Neural progenitor cell (in vitro differentiated cells): ENCODE data around the gene DIABLO. TPM values are rescaled to one million over a fixed set of nuclear protein-coding genes. Genes with fewer than 3 reads are reported as not detected.

Experiments used
- DNase-seq: peaks from one replicate; pipeline ENCODE4 v3.0.0-alpha.2; 2016; ENCODE audit warnings: low spot score
- H2AFZ ChIP-seq: fragments of 200-600 bp; sonication (generic); replicated peaks from 2 replicates; pipeline ENCODE4 v1.6.1; 2016; ENCODE audit warnings: antibody characterized with exemption
- H3F3A ChIP-seq: fragments of 200-600 bp; sonication (generic); 2 replicates; pipeline ENCODE4 v1.6.1; 2016; ENCODE audit warnings: antibody characterized with exemption, low read depth
- H3K27ac ChIP-seq: fragments of 200-600 bp; sonication (generic); 2 replicates; pipeline ENCODE4 v1.5.1; 2016; ENCODE audit warnings: mild to moderate bottlenecking
- H3K27me3 ChIP-seq: fragments of 200-600 bp; sonication (generic); 2 replicates; pipeline ENCODE4 v1.6.1; 2016; ENCODE audit warnings: mild to moderate bottlenecking, moderate library complexity
- H3K36me3 ChIP-seq: fragments of 200-600 bp; sonication (generic); 2 replicates; pipeline ENCODE4 v1.5.1; 2016
- H3K4me1 ChIP-seq: fragments of 200-600 bp; sonication (generic); 2 replicates; pipeline ENCODE4 v1.6.1; 2016; ENCODE audit warnings: mixed run types
- H3K4me2 ChIP-seq: fragments of 200-600 bp; sonication (generic); 2 replicates; pipeline ENCODE4 v1.6.1; 2016
- H3K4me3 ChIP-seq: fragments of 200-600 bp; sonication (generic); 2 replicates; pipeline ENCODE4 v1.5.1; 2016
- H3K79me2 ChIP-seq: fragments of 200-600 bp; sonication (generic); 2 replicates; pipeline ENCODE4 v1.6.1; 2016; ENCODE audit warnings: low read depth
- H3K9ac ChIP-seq: fragments of 200-600 bp; sonication (generic); 2 replicates; pipeline ENCODE4 v1.6.1; 2016
- H3K9me3 ChIP-seq: fragments of 200-600 bp; sonication (generic); 2 replicates; pipeline ENCODE4 v1.5.1; 2016; ENCODE audit warnings: low read depth
- H4K20me1 ChIP-seq: fragments of 200-600 bp; sonication (generic); 2 replicates; pipeline ENCODE4 v1.6.1; 2016; ENCODE audit warnings: low read depth
- H3K27ac Mint-ChIP-seq: 3 replicates; pipeline ENCODE4 v1.8.0; 2021; ENCODE audit warnings: mixed read lengths
- H3K27me3 Mint-ChIP-seq: 2 replicates; pipeline ENCODE4 v1.8.0; 2022; ENCODE audit warnings: low read depth, mild to moderate bottlenecking, inconsistent platforms, moderate library complexity, mixed read lengths; ENCODE audit not compliant: insufficient read depth
- H3K36me3 Mint-ChIP-seq: 3 replicates; pipeline ENCODE4 v1.8.0; 2021; ENCODE audit warnings: mixed read lengths
- H3K4me1 Mint-ChIP-seq: 3 replicates; pipeline ENCODE4 v1.8.0; 2021; ENCODE audit warnings: mixed read lengths
- H3K4me3 Mint-ChIP-seq: 3 replicates; pipeline ENCODE4 v1.8.0; 2021; ENCODE audit warnings: mild to moderate bottlenecking, moderate library complexity, mixed read lengths
- H3K9me3 Mint-ChIP-seq: 3 replicates; pipeline ENCODE4 v1.8.0; 2020; ENCODE audit warnings: mixed read lengths
- EZH2 ChIP-seq: fragments of 200-600 bp; sonication (generic); IDR thresholded peaks from 2 replicates; pipeline ENCODE4 v1.6.1; 2017; ENCODE audit warnings: antibody characterized with exemption, mild to moderate bottlenecking, moderate library complexity
- EZH2phosphoT487 ChIP-seq: fragments of 200-600 bp; sonication (generic); IDR thresholded peaks from 2 replicates; pipeline ENCODE4 v1.6.1; 2017; ENCODE audit warnings: antibody characterized with exemption
- total RNA-seq: library from RNA; depleted of rRNA; stranded (reverse); fragments of >200 nt; gene quantifications from 2 replicates; pipeline ENCODE4 v1.2.3, GENCODE V29; 2015; ENCODE audit warnings: low replicate concordance
- TF ChIP-seq, protein P1 (sequence below): fragments of 200-600 bp; sonication (generic); IDR thresholded peaks from 2 replicates; pipeline ENCODE4 v1.5.1; 2017; ENCODE audit warnings: antibody characterized with exemption, mild to moderate bottlenecking

Gene DIABLO
- total RNA-seq, 1 donor from 2014 or later = 131 TPM

GRCh38 chr12:122185494-122186082, 40.3 kb downstream of the DIABLO start:
- no peaks in the 10 kb centered on the region for H3K36me3 Mint-ChIP-seq
- H3K9ac ChIP-seq = no peak overlapping the region
- H3K79me2 ChIP-seq = no peaks in the 10 kb centered on the region
- H3K36me3 ChIP-seq = no peaks in the 10 kb centered on the region
- no peak overlapping the region for H3K4me2 ChIP-seq
- no peak overlapping the region for H3K27ac Mint-ChIP-seq
- no peak for DNase-seq
- H3K4me1 ChIP-seq = no peaks in the 10 kb centered on the region
- no peak overlapping the region for H3K27ac ChIP-seq
- no peaks in the 10 kb centered on the region for H4K20me1 ChIP-seq
- no peak overlapping the region for H3K4me3 ChIP-seq
- H3K9me3 ChIP-seq = no peaks in the 10 kb centered on the region
- H2AFZ ChIP-seq = no peak overlapping the region
- H3K4me3 Mint-ChIP-seq = no peak overlapping the region
- peaks cover 33% of the 10 kb centered on the region for H3K27me3 ChIP-seq
- H3K9me3 Mint-ChIP-seq = no peaks in the 10 kb centered on the region
- peaks cover 3% of the 10 kb centered on the region for H3K4me1 Mint-ChIP-seq
- TF ChIP-seq, protein P1, sequence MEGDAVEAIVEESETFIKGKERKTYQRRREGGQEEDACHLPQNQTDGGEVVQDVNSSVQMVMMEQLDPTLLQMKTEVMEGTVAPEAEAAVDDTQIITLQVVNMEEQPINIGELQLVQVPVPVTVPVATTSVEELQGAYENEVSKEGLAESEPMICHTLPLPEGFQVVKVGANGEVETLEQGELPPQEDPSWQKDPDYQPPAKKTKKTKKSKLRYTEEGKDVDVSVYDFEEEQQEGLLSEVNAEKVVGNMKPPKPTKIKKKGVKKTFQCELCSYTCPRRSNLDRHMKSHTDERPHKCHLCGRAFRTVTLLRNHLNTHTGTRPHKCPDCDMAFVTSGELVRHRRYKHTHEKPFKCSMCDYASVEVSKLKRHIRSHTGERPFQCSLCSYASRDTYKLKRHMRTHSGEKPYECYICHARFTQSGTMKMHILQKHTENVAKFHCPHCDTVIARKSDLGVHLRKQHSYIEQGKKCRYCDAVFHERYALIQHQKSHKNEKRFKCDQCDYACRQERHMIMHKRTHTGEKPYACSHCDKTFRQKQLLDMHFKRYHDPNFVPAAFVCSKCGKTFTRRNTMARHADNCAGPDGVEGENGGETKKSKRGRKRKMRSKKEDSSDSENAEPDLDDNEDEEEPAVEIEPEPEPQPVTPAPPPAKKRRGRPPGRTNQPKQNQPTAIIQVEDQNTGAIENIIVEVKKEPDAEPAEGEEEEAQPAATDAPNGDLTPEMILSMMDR = no peak
- TF ChIP-seq EZH2 (no peak), EZH2phosphoT487 (no peak)
- no peaks in the 10 kb centered on the region for H3F3A ChIP-seq
- peaks cover 17% of the 10 kb centered on the region for H3K27me3 Mint-ChIP-seq

DNA sequence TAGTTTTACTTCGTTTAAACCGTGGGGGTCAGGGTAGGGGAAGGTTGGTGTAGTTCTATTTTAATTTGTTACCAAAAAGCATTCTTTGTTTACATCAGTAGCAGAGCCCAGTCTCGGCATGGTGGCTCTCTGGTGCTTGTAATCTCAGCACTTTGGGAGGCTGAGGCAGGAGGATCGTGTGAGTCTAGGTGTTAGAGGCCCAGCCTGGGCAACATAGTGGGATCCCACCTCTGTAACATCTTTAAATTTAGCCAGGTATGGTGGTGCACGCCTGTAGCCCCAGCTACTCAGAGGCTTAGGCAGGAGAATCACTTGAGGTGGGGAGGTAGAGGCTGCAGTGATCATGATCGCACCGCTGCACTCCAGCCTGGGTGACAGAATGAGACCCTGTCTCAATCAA, 40.8 kb downstream of the DIABLO start:
- H3K27me3 ChIP-seq = peaks cover 33% of the 10 kb centered on the region
- no peaks in the 10 kb centered on the region for H3K9me3 Mint-ChIP-seq
- no peak overlapping the region for H3K4me3 ChIP-seq
- no peaks in the 10 kb centered on the region for H3K79me2 ChIP-seq
- DNase-seq = no peak
- H3F3A ChIP-seq = no peaks in the 10 kb centered on the region
- peaks cover 16% of the 10 kb centered on the region for H3K27me3 Mint-ChIP-seq
- no peaks in the 10 kb centered on the region for H3K9me3 ChIP-seq
- H4K20me1 ChIP-seq = no peaks in the 10 kb centered on the region
- H3K36me3 ChIP-seq = no peaks in the 10 kb centered on the region
- no peak overlapping the region for H3K4me2 ChIP-seq
- no peaks in the 10 kb centered on the region for H3K4me1 ChIP-seq
- no peaks in the 10 kb centered on the region for H3K36me3 Mint-ChIP-seq
- H3K27ac Mint-ChIP-seq = no peak overlapping the region
- no peak overlapping the region for H3K27ac ChIP-seq
- TF ChIP-seq EZH2phosphoT487 = no peak
- TF ChIP-seq, protein P1 = no peak
- TF ChIP-seq EZH2 = no peak
- no peak overlapping the region for H3K4me3 Mint-ChIP-seq
- no peak overlapping the region for H2AFZ ChIP-seq
- H3K4me1 Mint-ChIP-seq = peaks cover 3% of the 10 kb centered on the region
- no peak overlapping the region for H3K9ac ChIP-seq

DNA sequence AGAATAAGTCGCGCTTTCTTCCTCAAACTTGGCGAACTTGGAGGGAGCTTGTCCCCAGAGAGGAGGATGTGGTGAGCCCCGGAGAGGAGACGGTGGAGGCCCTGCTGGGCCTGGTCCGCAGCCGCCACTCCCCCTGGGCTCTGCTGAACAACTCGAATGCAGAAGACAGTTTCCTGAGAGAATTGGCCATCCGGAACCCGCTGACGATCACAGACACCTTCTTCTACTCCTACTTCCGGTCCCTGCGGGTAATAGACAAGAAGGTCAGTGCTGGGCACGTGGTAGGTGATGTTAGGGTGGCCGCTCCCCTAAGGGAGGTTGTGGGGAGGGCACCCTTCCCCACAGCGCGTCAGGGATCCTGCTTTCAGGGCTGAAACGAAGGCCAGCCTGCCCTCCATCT, 41.3 kb downstream of the DIABLO start:
- no peaks in the 10 kb centered on the region for H3K36me3 ChIP-seq
- no peaks in the 10 kb centered on the region for H3K79me2 ChIP-seq
- no peaks in the 10 kb centered on the region for H3K9me3 Mint-ChIP-seq
- peaks cover 16% of the 10 kb centered on the region for H3K27me3 Mint-ChIP-seq
- no peak overlapping the region for H3K9ac ChIP-seq
- H3K27ac Mint-ChIP-seq = no peak overlapping the region
- H3F3A ChIP-seq = no peaks in the 10 kb centered on the region
- no peaks in the 10 kb centered on the region for H4K20me1 ChIP-seq
- no peaks in the 10 kb centered on the region for H3K4me1 ChIP-seq
- H3K27ac ChIP-seq = no peak overlapping the region
- H2AFZ ChIP-seq = no peak overlapping the region
- peaks cover 33% of the 10 kb centered on the region for H3K27me3 ChIP-seq
- H3K9me3 ChIP-seq = no peaks in the 10 kb centered on the region
- DNase-seq = no peak
- no peaks in the 10 kb centered on the region for H3K36me3 Mint-ChIP-seq
- TF ChIP-seq, protein P1 = no peak
- peaks cover 3% of the 10 kb centered on the region for H3K4me1 Mint-ChIP-seq
- H3K4me3 Mint-ChIP-seq = peak overlapping the region; percentile 54
- H3K4me3 ChIP-seq = no peak overlapping the region
- no peak overlapping the region for H3K4me2 ChIP-seq
